Measurements from ENCODE around the gene LDLRAD3.

DNA sequence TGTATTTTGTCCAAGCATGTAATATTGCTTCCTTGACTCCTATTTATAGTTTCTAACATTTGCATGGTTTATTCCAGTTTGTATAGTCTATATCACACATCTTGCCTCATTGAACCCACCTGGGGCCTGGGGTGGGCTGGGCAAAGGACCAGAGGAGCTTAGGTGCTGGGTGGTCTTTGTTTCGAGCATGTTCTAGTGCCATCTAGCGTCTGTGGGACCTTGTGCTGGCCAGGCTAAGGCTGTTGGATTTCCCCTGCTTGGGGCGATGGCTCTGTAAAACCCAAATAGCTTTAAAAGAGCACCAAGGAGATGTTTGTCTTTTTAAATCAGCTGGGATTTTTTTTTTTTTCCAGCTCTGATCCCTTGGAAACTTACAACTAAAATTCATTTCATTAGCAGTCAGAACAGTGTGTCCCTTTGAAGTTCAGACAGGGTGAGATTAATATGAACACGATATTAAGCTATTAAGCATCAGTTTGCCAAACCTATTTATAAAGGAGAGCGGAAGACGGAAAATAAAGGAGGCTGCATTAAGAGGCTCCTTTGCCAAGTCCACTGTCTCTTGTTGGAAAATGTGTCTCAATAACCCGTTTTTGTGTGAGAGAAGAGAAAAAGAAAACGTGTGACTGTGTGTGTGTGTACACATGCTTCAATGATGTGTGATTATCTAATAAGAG lies 188.0 kb downstream of the LDLRAD3 start:
- TF ChIP-seq, protein P1, sequence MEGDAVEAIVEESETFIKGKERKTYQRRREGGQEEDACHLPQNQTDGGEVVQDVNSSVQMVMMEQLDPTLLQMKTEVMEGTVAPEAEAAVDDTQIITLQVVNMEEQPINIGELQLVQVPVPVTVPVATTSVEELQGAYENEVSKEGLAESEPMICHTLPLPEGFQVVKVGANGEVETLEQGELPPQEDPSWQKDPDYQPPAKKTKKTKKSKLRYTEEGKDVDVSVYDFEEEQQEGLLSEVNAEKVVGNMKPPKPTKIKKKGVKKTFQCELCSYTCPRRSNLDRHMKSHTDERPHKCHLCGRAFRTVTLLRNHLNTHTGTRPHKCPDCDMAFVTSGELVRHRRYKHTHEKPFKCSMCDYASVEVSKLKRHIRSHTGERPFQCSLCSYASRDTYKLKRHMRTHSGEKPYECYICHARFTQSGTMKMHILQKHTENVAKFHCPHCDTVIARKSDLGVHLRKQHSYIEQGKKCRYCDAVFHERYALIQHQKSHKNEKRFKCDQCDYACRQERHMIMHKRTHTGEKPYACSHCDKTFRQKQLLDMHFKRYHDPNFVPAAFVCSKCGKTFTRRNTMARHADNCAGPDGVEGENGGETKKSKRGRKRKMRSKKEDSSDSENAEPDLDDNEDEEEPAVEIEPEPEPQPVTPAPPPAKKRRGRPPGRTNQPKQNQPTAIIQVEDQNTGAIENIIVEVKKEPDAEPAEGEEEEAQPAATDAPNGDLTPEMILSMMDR (IDR thresholded peaks at IDR 0.05): peak; percentile 41 to 72 (median 60)
- TF ChIP-seq EP300 (IDR thresholded peaks at IDR 0.05) (peak in 1 of 2 donors; percentile 33), POLR2A (IDR thresholded peaks at IDR 0.05) (no peak)
